H1 (cell line): ENCODE measurements around the gene SZT2. TPM values are rescaled to one million over a fixed set of nuclear protein-coding genes. Genes with fewer than 3 reads are reported as not detected.

Experiments used
- CTCF ChIA-PET: fragments of 300-600 bp; sonication (Branson Sonifier 250); formaldehyde crosslinking; loops from one replicate; lab custom pipeline; 2021; ENCODE audit not compliant: partially characterized antibody; lab: Charles Lee
- POLR2A ChIA-PET: fragments of 300-600 bp; sonication (Branson Sonifier 250); formaldehyde crosslinking; loops from one replicate; lab custom pipeline; 2021; ENCODE audit warnings: inconsistent platforms; ENCODE audit not compliant: partially characterized antibody; lab: Charles Lee
- DNase-seq, 2 experiments: peaks; one replicate each; pipeline versions ENCODE4 v3.0.0 to v3.0.0-alpha.2; 2010 to 2022; ENCODE audit warnings: low spot score in 2 of 2, low read depth in 1 of 2, mixed read lengths in 1 of 2
- FAIRE-seq: peaks from 2 replicates; lab custom pipeline; 2011; peaks lifted over from hg19 to GRCh38; lab: Jason Lieb, UNC
- H2AFZ ChIP-seq: 2 replicates; pipeline ENCODE4 v1.8.1; 2012; ENCODE audit warnings: low read length, inconsistent platforms
- H2AK5ac ChIP-seq: 2 replicates; pipeline ENCODE4 v1.6.1; 2013; ENCODE audit warnings: low read depth, low read length
- H2BK120ac ChIP-seq: replicated peaks from 2 replicates; pipeline ENCODE3; 2013; ENCODE audit warnings: low read depth, low read length, inconsistent platforms
- H2BK12ac ChIP-seq: 2 replicates; pipeline ENCODE4 v1.6.1; 2013; ENCODE audit warnings: low read depth, low read length
- H2BK15ac ChIP-seq: 2 replicates; pipeline ENCODE4 v1.6.1; 2013; ENCODE audit warnings: low read length
- H2BK20ac ChIP-seq: 2 replicates; pipeline ENCODE4 v1.6.1; 2013; ENCODE audit warnings: low read length
- H2BK5ac ChIP-seq: 2 replicates; pipeline ENCODE4 v1.6.1; 2013; ENCODE audit warnings: low read depth, low read length
- H3K14ac ChIP-seq: 2 replicates; pipeline ENCODE4 v1.6.1; 2013; ENCODE audit warnings: inconsistent platforms; ENCODE audit not compliant: insufficient read length
- H3K18ac ChIP-seq: 2 replicates; pipeline ENCODE4 v1.6.1; 2013; ENCODE audit warnings: low read length; ENCODE audit errors: extremely low read depth
- H3K23ac ChIP-seq: 2 replicates; pipeline ENCODE4 v1.6.1; 2013; ENCODE audit warnings: inconsistent platforms; ENCODE audit not compliant: insufficient read length
- H3K23me2 ChIP-seq: 2 replicates; pipeline ENCODE4 v1.6.1; 2013; ENCODE audit warnings: low read depth, low read length
- H3K27ac ChIP-seq: 2 replicates; pipeline ENCODE4 v1.6.1; 2011; ENCODE audit warnings: low read depth, low read length, inconsistent platforms
- H3K27me3 ChIP-seq, 4 experiments: replicated peaks in 1 of 4; 1 replicate in 1 of 4; 2 replicates in 3 of 4; pipeline versions ENCODE4 v1.6.1 to v1.8.1; 2011 to 2013; ENCODE audit warnings: low read length in 3 of 4, mild to moderate bottlenecking in 3 of 4, inconsistent platforms in 2 of 4, mixed read lengths in 2 of 4, moderate library complexity in 1 of 4; ENCODE audit not compliant: control insufficient read depth in 3 of 4, insufficient read depth in 3 of 4; ENCODE audit errors: extremely low read depth in 1 of 4
- H3K36me3 ChIP-seq, 4 experiments: 2 replicates each; pipeline versions ENCODE4 v1.6.1 to v1.8.1; 2011 to 2013; ENCODE audit warnings: mild to moderate bottlenecking in 4 of 4, low read length in 3 of 4, moderate library complexity in 2 of 4, control low read depth in 1 of 4, inconsistent platforms in 1 of 4; ENCODE audit not compliant: insufficient read depth in 4 of 4, control insufficient read depth in 2 of 4
- H3K4ac ChIP-seq: replicated peaks from 2 replicates; pipeline ENCODE3; 2013; ENCODE audit warnings: low read length, low read depth, mixed read lengths, inconsistent platforms; ENCODE audit not compliant: insufficient read length
- H3K4me1 ChIP-seq, 4 experiments: replicated peaks in 1 of 4; 1 replicate in 1 of 4; 2 replicates in 3 of 4; pipeline versions ENCODE4 v1.6.1 to v1.8.1; 2011 to 2013; ENCODE audit warnings: low read length in 3 of 4, inconsistent platforms in 2 of 4, mixed read lengths in 1 of 4; ENCODE audit not compliant: insufficient read depth in 4 of 4, control insufficient read depth in 3 of 4
- H3K4me2 ChIP-seq, 2 experiments: 2 replicates each; pipeline versions ENCODE4 v1.6.1 to v1.8.1; 2011 to 2013; ENCODE audit warnings: low read depth in 2 of 2, low read length in 2 of 2, control low read depth in 1 of 2, inconsistent platforms in 1 of 2, mild to moderate bottlenecking in 1 of 2; ENCODE audit not compliant: insufficient read depth in 1 of 2
- H3K4me3 ChIP-seq, 4 experiments: fragments of 200-600, 300-600 bp in 1 of 4; sonication (generic), shearing (Covaris generic), sonication (Bioruptor Twin) in 1 of 4; 2 replicates each; pipeline versions ENCODE4 v1.5.1 to v1.8.1; 2011 to 2016; ENCODE audit warnings: low read length in 4 of 4, low read depth in 3 of 4, control low read depth in 2 of 4, inconsistent platforms in 2 of 4, mild to moderate bottlenecking in 2 of 4, mixed read lengths in 1 of 4, moderate library complexity in 1 of 4; ENCODE audit not compliant: insufficient read depth in 2 of 4; ENCODE audit errors: extremely low read depth in 1 of 4
- H3K56ac ChIP-seq: replicated peaks from 2 replicates; pipeline ENCODE3; 2013; ENCODE audit warnings: low read depth, mild to moderate bottlenecking, mixed read lengths, low read length, inconsistent platforms; ENCODE audit not compliant: insufficient read length
- H3K79me1 ChIP-seq: 2 replicates; pipeline ENCODE4 v1.6.1; 2013; ENCODE audit warnings: low read depth, low read length, control low read depth
- H3K79me2 ChIP-seq, 2 experiments: 2 replicates each; pipeline versions ENCODE4 v1.6.1 to v1.8.1; 2012 to 2013; ENCODE audit warnings: low read length in 2 of 2, mild to moderate bottlenecking in 2 of 2, inconsistent platforms in 1 of 2; ENCODE audit not compliant: insufficient read depth in 2 of 2, control insufficient read depth in 1 of 2
- H3K9ac ChIP-seq, 4 experiments: replicated peaks in 1 of 4; 1 replicate in 1 of 4; 2 replicates in 3 of 4; pipeline versions ENCODE4 v1.6.1 to v1.8.1; 2011 to 2013; ENCODE audit warnings: low read depth in 3 of 4, low read length in 3 of 4, control low read depth in 2 of 4, mild to moderate bottlenecking in 2 of 4, moderate library complexity in 2 of 4, inconsistent platforms in 1 of 4; ENCODE audit errors: extremely low read depth in 1 of 4
- H3K9me3 ChIP-seq, 2 experiments: 2 replicates each; pipeline versions ENCODE4 v1.6.1 to v1.8.1; 2012 to 2013; ENCODE audit warnings: mild to moderate bottlenecking in 2 of 2, moderate library complexity in 2 of 2, control low read depth in 1 of 2, inconsistent platforms in 1 of 2, low read depth in 1 of 2, low read length in 1 of 2, mixed read lengths in 1 of 2; ENCODE audit not compliant: insufficient read depth in 2 of 2
- H4K20me1 ChIP-seq, 2 experiments: replicated peaks in 1 of 2; 2 replicates each; pipeline versions ENCODE3 to v1.8.1; 2011 to 2013; ENCODE audit warnings: inconsistent platforms in 2 of 2, low read length in 2 of 2, mild to moderate bottlenecking in 1 of 2; ENCODE audit not compliant: insufficient read depth in 2 of 2, control insufficient read depth in 1 of 2
- H4K5ac ChIP-seq: 2 replicates; pipeline ENCODE4 v1.6.1; 2013; ENCODE audit warnings: low read length, low read depth, mixed read lengths, inconsistent platforms; ENCODE audit not compliant: insufficient read length
- H4K8ac ChIP-seq: 2 replicates; pipeline ENCODE4 v1.8.0; 2013; ENCODE audit warnings: mild to moderate bottlenecking, moderate library complexity, low read length, inconsistent platforms; ENCODE audit not compliant: insufficient read depth; ENCODE audit errors: extremely low read depth
- H4K91ac ChIP-seq: replicated peaks from 2 replicates; pipeline ENCODE3; 2013; ENCODE audit warnings: low read length, mixed read lengths, inconsistent platforms; ENCODE audit not compliant: insufficient read length
- BCL11A ChIP-seq, 2 experiments: IDR thresholded peaks; one replicate each; pipeline ENCODE4 v1.6.1; 2011; ENCODE audit warnings: low read depth in 2 of 2, low read length in 2 of 2, mild to moderate bottlenecking in 2 of 2
- EP300 ChIP-seq, 2 experiments: IDR thresholded peaks; 1 replicate in 1 of 2; 2 replicates in 1 of 2; pipeline ENCODE4 v1.6.1; 2011 to 2012; ENCODE audit warnings: low read depth in 2 of 2, low read length in 2 of 2, mild to moderate bottlenecking in 2 of 2, borderline replicate concordance in 1 of 2, inconsistent platforms in 1 of 2, moderate library complexity in 1 of 2
- KDM1A ChIP-seq: fragments of 200-600, 300-600 bp; sonication (generic); IDR thresholded peaks from 2 replicates; pipeline ENCODE4 v1.7.1; 2016; ENCODE audit warnings: mild to moderate bottlenecking, low read length, borderline replicate concordance
- NRF1 ChIP-seq: IDR thresholded peaks from 2 replicates; pipeline ENCODE4 v1.6.1; 2011; ENCODE audit warnings: mild to moderate bottlenecking, low read depth, low read length, improper control_type of control experiment
- POLR2A ChIP-seq, 2 experiments: IDR thresholded peaks; 1 replicate in 1 of 2; 2 replicates in 1 of 2; pipeline ENCODE4 v1.6.1; 2011; ENCODE audit warnings: low read depth in 2 of 2, low read length in 2 of 2, mild to moderate bottlenecking in 2 of 2; ENCODE audit errors: control extremely low read depth in 1 of 2
- RXRA ChIP-seq: IDR thresholded peaks from 2 replicates; pipeline ENCODE4 v1.6.1; 2011; ENCODE audit warnings: low read depth, mild to moderate bottlenecking, low read length, moderate library complexity; ENCODE audit not compliant: insufficient read depth
- SIN3A ChIP-seq, 2 experiments: IDR thresholded peaks in 1 of 2; conservative IDR thresholded peaks in 1 of 2; 2 replicates each; pipeline ENCODE4 v1.6.1; 2011 to 2012; ENCODE audit warnings: low read length in 2 of 2, improper control_type of control experiment in 1 of 2, low read depth in 1 of 2, mild to moderate bottlenecking in 1 of 2
- SIX5 ChIP-seq: IDR thresholded peaks from 2 replicates; pipeline ENCODE4 v1.6.1; 2011; ENCODE audit warnings: mild to moderate bottlenecking, low read depth, low read length
- SP1 ChIP-seq: IDR thresholded peaks from 2 replicates; pipeline ENCODE4 v1.6.1; 2011; ENCODE audit warnings: low read depth, low read length
- SUZ12 ChIP-seq: fragments of 200-600 bp; sonication (generic); IDR thresholded peaks from 2 replicates; pipeline ENCODE4 v1.6.1; 2012; ENCODE audit warnings: mild to moderate bottlenecking, inconsistent platforms, low read length, moderate library complexity, mixed read lengths
- TAF1 ChIP-seq: IDR thresholded peaks from 2 replicates; pipeline ENCODE4 v1.6.1; 2011; ENCODE audit warnings: mild to moderate bottlenecking, low read depth, low read length
- WGBS, 2 experiments: shearing (Covaris generic) in 1 of 2; methylation state at CpG; one replicate each; pipeline versions ENCODE4 v1.1.6 to v1.1.7; 2013 to 2015; ENCODE audit warnings: low lambda C conversion rate in 2 of 2, mixed read lengths in 2 of 2, inconsistent platforms in 1 of 2, low coverage in 1 of 2, missing lambda C conversion rate in 1 of 2; ENCODE audit not compliant: insufficient replicate concordance in 2 of 2, insufficient coverage in 1 of 2, insufficient read length in 1 of 2; ENCODE audit errors: extremely low coverage in 1 of 2, missing lambda C conversion rate in 1 of 2; 5-methylcytosine and 5-hydroxymethylcytosine counted together
- polyA plus RNA-seq, 7 experiments: library from polyadenylated mRNA; depleted of rRNA in 3 of 7; stranded (reverse) in 5 of 7; unstranded in 2 of 7; fragments of >200 nt in 5 of 7; fragments of 200-250 nt in 2 of 7; gene quantifications; 1 replicate in 5 of 7; 2 replicates in 1 of 7; 4 replicates in 1 of 7; pipeline versions ENCODE4 v1.2.1 to v1.2.3, GENCODE V29; 2011 to 2013; ENCODE audit warnings: missing spikeins in 2 of 7, mixed read lengths in 2 of 7
- total RNA-seq: library from RNA; stranded (reverse); fragmentation: NEBNext Ultra II Directional; extraction: Animal tissue kit (Norgen Biotek cat#: 25700); gene quantifications from 2 replicates; pipeline ENCODE4 v1.2.1, GENCODE V29; 2021
- TF ChIP-seq, protein P1 (sequence below): IDR thresholded peaks from 2 replicates; pipeline ENCODE4 v1.6.1; 2012; ENCODE audit warnings: low read length, inconsistent platforms

Gene SZT2
- total and polyA plus RNA-seq, 2 of the 8 experiments (the other 6 are each of a cell fraction or from before 2014, with no cell fraction given): 4.7 to 12.9 TPM

DNA sequence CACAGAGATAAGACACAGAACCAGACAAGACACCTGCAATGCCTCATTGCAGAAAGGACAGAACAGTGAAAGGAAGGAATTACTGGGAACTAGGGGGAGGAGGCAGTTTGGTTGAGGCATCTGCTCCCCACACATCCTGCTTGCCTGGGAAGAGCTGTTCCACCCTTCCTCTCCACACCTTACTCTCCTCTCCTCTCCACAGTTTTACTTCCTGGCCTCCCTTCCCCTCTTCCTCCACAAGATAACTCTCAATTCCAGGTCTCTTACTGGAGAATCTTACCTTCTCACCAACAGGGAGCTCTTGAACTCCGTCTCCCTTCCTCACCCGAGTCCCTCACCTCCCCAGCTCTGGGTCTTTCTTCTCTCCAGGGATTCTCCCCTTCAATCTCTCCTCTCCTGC, 24.0 kb upstream of the SZT2 start:
- FAIRE-seq (no peak), DNase-seq (no peak)
- no peaks in the 10 kb centered on the region for H3K27me3 ChIP-seq
- peak overlapping the region; percentile 93 to 96 for H3K4me2 ChIP-seq
- peaks cover 8 to 16% of the 10 kb centered on the region in 2 experiments for H4K20me1 ChIP-seq
- no peak overlapping the region for H3K56ac ChIP-seq
- no peak overlapping the region for H3K27ac ChIP-seq
- ChIA-PET CTCF (interaction anchor here (1.1 kb wide), 1 partner anchor 17 kb away, joined by 3 read pairs; no protein-coding TSS in a partner anchor), POLR2A (interaction anchor here (1.1 to 1.8 kb wide), 3 partner anchors 10 to 24 kb away, joined by 3 to 5 read pairs (median 5); partner anchors contain the start of genes MED8 and SZT2)
- H2AK5ac ChIP-seq: no peak overlapping the region
- H2AFZ ChIP-seq: no peak overlapping the region
- TF ChIP-seq SIX5 (no peak), KDM1A (no peak), BCL11A (IDR thresholded peaks at IDR 0.05; ENCODE audit: low read depth in 2 of 2, low read length in 2 of 2) (no peak), SIN3A (conservative IDR thresholded peaks at IDR 0.05 in 1 of 2, IDR thresholded peaks at IDR 0.05 in 1 of 2; ENCODE audit: low read depth in 1 of 2, low read length in 2 of 2) (no peak), SUZ12 (no peak), SP1 (no peak), RXRA (no peak), NRF1 (no peak), POLR2A (IDR thresholded peaks at IDR 0.05; ENCODE audit: control extremely low read depth in 1 of 2, low read depth in 2 of 2, low read length in 2 of 2) (no peak), TAF1 (no peak), EP300 (IDR thresholded peaks at IDR 0.05; ENCODE audit: borderline replicate concordance in 1 of 2, low read depth in 2 of 2, low read length in 2 of 2) (no peak)
- TF ChIP-seq, protein P1, sequence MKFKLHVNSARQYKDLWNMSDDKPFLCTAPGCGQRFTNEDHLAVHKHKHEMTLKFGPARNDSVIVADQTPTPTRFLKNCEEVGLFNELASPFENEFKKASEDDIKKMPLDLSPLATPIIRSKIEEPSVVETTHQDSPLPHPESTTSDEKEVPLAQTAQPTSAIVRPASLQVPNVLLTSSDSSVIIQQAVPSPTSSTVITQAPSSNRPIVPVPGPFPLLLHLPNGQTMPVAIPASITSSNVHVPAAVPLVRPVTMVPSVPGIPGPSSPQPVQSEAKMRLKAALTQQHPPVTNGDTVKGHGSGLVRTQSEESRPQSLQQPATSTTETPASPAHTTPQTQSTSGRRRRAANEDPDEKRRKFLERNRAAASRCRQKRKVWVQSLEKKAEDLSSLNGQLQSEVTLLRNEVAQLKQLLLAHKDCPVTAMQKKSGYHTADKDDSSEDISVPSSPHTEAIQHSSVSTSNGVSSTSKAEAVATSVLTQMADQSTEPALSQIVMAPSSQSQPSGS: no peak
- no peak overlapping the region for H3K23ac ChIP-seq
- peaks cover 13% of the 10 kb centered on the region for H3K23me2 ChIP-seq
- H3K4ac ChIP-seq: no peak overlapping the region
- no peak overlapping the region for H4K91ac ChIP-seq
- no peak overlapping the region for H3K9ac ChIP-seq
- no peak overlapping the region for H2BK15ac ChIP-seq
- no peak overlapping the region for H2BK12ac ChIP-seq
- WGBS, 2 experiments: 80% methylated on average over 2 of the region's 2 CpGs; no CpG with 5 or more reads in 1 of the 2 experiments
- H3K4me1 ChIP-seq: peaks cover 4 to 23% (median 13%) of the 10 kb centered on the region in 4 experiments
- H3K79me1 ChIP-seq: peaks cover 13% of the 10 kb centered on the region
- H3K79me2 ChIP-seq: peaks cover 0 to 10% of the 10 kb centered on the region in 2 experiments; a peak in 2 of 4 replicates
- H2BK5ac ChIP-seq: no peak overlapping the region
- H3K18ac ChIP-seq: no peak overlapping the region
- no peak overlapping the region for H2BK120ac ChIP-seq
- H3K14ac ChIP-seq: no peak overlapping the region
- no peak overlapping the region for H4K8ac ChIP-seq
- no peak overlapping the region for H4K5ac ChIP-seq
- H2BK20ac ChIP-seq: no peak overlapping the region
- peak overlapping the region in 1 of 4 experiments; percentile 68; a peak in 1 of 8 replicates for H3K4me3 ChIP-seq
- H3K9me3 ChIP-seq: no peaks in the 10 kb centered on the region
- H3K36me3 ChIP-seq: peaks cover 16 to 46% (median 28%) of the 10 kb centered on the region in 4 experiments
